Transverse colon (tissue), 4 donors: ENCODE measurements around the gene FGD5.

ENCODE experiments used
- CTCF ChIP-seq, 5 experiments: fragments of 200-600 bp in 3 of 5; fragments of 450-650 bp in 2 of 5; sonication (generic) in 3 of 5; IDR thresholded peaks; 1 replicate in 2 of 5; 2 replicates in 3 of 5; pipeline ENCODE4 v1.5.1; 2016 to 2017; ENCODE audit warnings: antibody characterized with exemption in 5 of 5, inconsistent platforms in 3 of 5, mild to moderate bottlenecking in 2 of 5, moderate library complexity in 1 of 5
- POLR2A ChIP-seq: fragments of 450-650 bp; IDR thresholded peaks from one replicate; pipeline ENCODE4 v1.6.1; 2016; ENCODE audit warnings: antibody characterized with exemption, mild to moderate bottlenecking, moderate library complexity
- POLR2AphosphoS5 ChIP-seq, 3 donors: sonication (generic); formaldehyde crosslinking; IDR thresholded peaks; one replicate each; pipeline ENCODE4 v1.6.1; 2016; ENCODE audit warnings: antibody characterized with exemption in 3 of 3

DNA sequence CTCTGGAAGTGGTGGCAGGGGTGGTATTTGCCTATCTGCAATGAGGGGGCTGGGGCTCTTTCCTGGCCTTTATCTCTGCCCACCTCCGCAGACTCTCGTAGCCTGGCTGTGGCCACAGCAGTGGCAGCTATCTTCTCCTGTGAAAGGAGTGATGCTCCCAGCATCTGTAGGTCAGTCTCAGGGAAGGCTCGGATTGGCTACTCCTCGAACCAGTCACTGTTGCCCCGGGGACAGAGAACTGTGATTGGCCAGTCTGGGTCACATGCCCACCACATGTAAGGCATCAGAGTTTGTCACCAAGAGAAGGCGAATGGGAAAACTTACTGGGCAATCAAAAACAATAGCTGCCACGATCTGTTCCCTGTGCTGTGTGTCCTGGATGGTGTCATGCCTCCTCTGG, 30.1 kb upstream of the FGD5 start:
- TF ChIP-seq CTCF (IDR thresholded peaks at IDR 0.05) (no peak), POLR2A (no peak), POLR2AphosphoS5 (IDR thresholded peaks at IDR 0.05) (no peak)
